Measurements from ENCODE around the gene ARMC9. TPM values are rescaled to one million over a fixed set of nuclear protein-coding genes. Genes with fewer than 3 reads are reported as not detected.

Gene ARMC9
- total RNA-seq, 1 donor from 2014 or later: 178 TPM

- peaks cover 14% of the 10 kb centered on the region for H3K36me3 Mint-ChIP-seq (ENCODE audit: unreplicated experiment)
- no peak for DNase-seq (ENCODE audit: extremely low spot score, unreplicated experiment)
- TF ChIP-seq CTCF (IDR thresholded peaks at IDR 0.05): no peak
- peaks cover 11% of the 10 kb centered on the region for H3K4me1 Mint-ChIP-seq (ENCODE audit: unreplicated experiment)
- no peaks in the 10 kb centered on the region for H3K27me3 Mint-ChIP-seq (ENCODE audit: unreplicated experiment)
- H3K9me3 Mint-ChIP-seq (ENCODE audit: unreplicated experiment): peaks cover 8% of the 10 kb centered on the region
- H3K27ac Mint-ChIP-seq (ENCODE audit: unreplicated experiment): no peak overlapping the region
- no peak overlapping the region for H3K4me3 Mint-ChIP-seq (ENCODE audit: unreplicated experiment)
Measured at GRCh38 chr2:231383416-231384108, 185.1 kb downstream of the ARMC9 start.

- peaks cover 16% of the 10 kb centered on the region for H3K4me1 Mint-ChIP-seq (ENCODE audit: unreplicated experiment)
- no peak for TF ChIP-seq CTCF (IDR thresholded peaks at IDR 0.05)
- H3K27me3 Mint-ChIP-seq (ENCODE audit: unreplicated experiment): no peaks in the 10 kb centered on the region
- H3K36me3 Mint-ChIP-seq (ENCODE audit: unreplicated experiment): peaks cover 14% of the 10 kb centered on the region
- DNase-seq (ENCODE audit: extremely low spot score, unreplicated experiment): no peak
- peaks cover 8% of the 10 kb centered on the region for H3K9me3 Mint-ChIP-seq (ENCODE audit: unreplicated experiment)
- no peak overlapping the region for H3K4me3 Mint-ChIP-seq (ENCODE audit: unreplicated experiment)
- no peak overlapping the region for H3K27ac Mint-ChIP-seq (ENCODE audit: unreplicated experiment)
Measured at GRCh38 chr2:231384109-231384435, 185.6 kb downstream of the ARMC9 start.

- TF ChIP-seq CTCF (IDR thresholded peaks at IDR 0.05): no peak
- Mint-ChIP-seq H3K27me3 (ENCODE audit: unreplicated experiment) (no peaks in the 10 kb centered on the region), H3K4me3 (ENCODE audit: unreplicated experiment) (no peak overlapping the region), H3K9me3 (ENCODE audit: unreplicated experiment) (peaks cover 8% of the 10 kb centered on the region), H3K36me3 (ENCODE audit: unreplicated experiment) (peaks cover 14% of the 10 kb centered on the region), H3K4me1 (ENCODE audit: unreplicated experiment) (peaks cover 21% of the 10 kb centered on the region), H3K27ac (ENCODE audit: unreplicated experiment) (no peak overlapping the region)
- DNase-seq (ENCODE audit: extremely low spot score, unreplicated experiment): no peak
Measured at GRCh38 chr2:231384970-231385369, 186.5 kb downstream of the ARMC9 start.

GRCh38 chr2:231385429-231385828, 187.0 kb downstream of the ARMC9 start:
- Mint-ChIP-seq H3K4me3 (ENCODE audit: unreplicated experiment) (no peak overlapping the region), H3K9me3 (ENCODE audit: unreplicated experiment) (peaks cover 8% of the 10 kb centered on the region), H3K27me3 (ENCODE audit: unreplicated experiment) (no peaks in the 10 kb centered on the region), H3K27ac (ENCODE audit: unreplicated experiment) (no peak overlapping the region), H3K4me1 (ENCODE audit: unreplicated experiment) (peaks cover 21% of the 10 kb centered on the region), H3K36me3 (ENCODE audit: unreplicated experiment) (peaks cover 14% of the 10 kb centered on the region)
- TF ChIP-seq CTCF (IDR thresholded peaks at IDR 0.05): no peak
- DNase-seq (ENCODE audit: extremely low spot score, unreplicated experiment): no peak

- no peak overlapping the region for H3K4me3 Mint-ChIP-seq (ENCODE audit: unreplicated experiment)
- H3K4me1 Mint-ChIP-seq (ENCODE audit: unreplicated experiment): peaks cover 21% of the 10 kb centered on the region
Measured at GRCh38 chr2:231386446-231386845, 188.0 kb downstream of the ARMC9 start.

More at GRCh38 chr2:231386446-231386845, 188.0 kb downstream of the ARMC9 start:
- Mint-ChIP-seq H3K36me3 (ENCODE audit: unreplicated experiment) (peaks cover 14% of the 10 kb centered on the region), H3K27me3 (ENCODE audit: unreplicated experiment) (no peaks in the 10 kb centered on the region), H3K9me3 (ENCODE audit: unreplicated experiment) (peaks cover 8% of the 10 kb centered on the region), H3K27ac (ENCODE audit: unreplicated experiment) (no peak overlapping the region)
- no peak for TF ChIP-seq CTCF (IDR thresholded peaks at IDR 0.05)
- DNase-seq (ENCODE audit: extremely low spot score, unreplicated experiment): no peak

Data from osteocyte (in vitro differentiated cells).